ENCODE data around the gene CEMIP2. TPM values are rescaled to one million over a fixed set of nuclear protein-coding genes. Genes with fewer than 3 reads are reported as not detected.

CEMIP2 gene
- total RNA-seq, 4 donors from 2014 or later = 93.7 to 184 (median 110) TPM

DNA sequence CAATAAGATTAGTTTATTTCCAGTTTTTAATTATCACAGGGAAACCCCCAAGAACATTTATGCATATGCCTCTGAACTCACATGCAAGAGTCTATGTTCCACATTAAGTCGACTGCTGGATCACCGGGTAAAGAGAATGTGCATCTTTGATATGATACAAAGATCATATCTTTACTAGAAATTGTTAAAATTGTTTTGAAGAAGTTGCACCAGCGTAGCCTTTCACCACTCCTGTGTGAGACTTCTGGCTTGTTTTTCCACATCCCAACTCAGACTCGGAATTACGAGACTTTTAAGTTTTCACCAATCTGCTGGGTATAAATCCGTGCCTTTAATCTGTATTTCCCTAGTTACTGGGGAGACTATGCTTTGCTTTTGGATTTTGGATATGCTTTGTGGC, 113.2 kb downstream of the CEMIP2 start:
- TF ChIP-seq, protein P1, sequence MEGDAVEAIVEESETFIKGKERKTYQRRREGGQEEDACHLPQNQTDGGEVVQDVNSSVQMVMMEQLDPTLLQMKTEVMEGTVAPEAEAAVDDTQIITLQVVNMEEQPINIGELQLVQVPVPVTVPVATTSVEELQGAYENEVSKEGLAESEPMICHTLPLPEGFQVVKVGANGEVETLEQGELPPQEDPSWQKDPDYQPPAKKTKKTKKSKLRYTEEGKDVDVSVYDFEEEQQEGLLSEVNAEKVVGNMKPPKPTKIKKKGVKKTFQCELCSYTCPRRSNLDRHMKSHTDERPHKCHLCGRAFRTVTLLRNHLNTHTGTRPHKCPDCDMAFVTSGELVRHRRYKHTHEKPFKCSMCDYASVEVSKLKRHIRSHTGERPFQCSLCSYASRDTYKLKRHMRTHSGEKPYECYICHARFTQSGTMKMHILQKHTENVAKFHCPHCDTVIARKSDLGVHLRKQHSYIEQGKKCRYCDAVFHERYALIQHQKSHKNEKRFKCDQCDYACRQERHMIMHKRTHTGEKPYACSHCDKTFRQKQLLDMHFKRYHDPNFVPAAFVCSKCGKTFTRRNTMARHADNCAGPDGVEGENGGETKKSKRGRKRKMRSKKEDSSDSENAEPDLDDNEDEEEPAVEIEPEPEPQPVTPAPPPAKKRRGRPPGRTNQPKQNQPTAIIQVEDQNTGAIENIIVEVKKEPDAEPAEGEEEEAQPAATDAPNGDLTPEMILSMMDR (IDR thresholded peaks at IDR 0.05; ENCODE audit: low read depth) = no peak

DNA sequence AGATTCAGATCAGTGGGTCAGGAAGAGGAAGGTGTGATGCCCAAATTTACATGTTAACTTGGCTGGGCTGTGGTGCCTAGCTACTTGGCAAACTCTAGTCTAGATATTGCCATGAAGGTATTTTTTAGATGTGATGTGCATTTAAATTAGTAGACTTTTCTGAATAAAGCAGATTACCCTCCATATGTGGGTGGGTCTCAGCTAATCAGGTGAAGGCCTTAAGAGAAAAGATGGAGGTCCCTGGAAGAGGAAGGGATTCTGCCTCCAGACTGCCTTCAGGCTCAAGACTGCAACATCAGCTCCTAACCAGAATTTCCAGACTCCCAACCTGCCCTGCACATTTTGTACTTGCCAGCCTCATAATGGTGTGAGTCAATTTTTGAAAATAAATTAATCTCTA, 115.8 kb downstream of the CEMIP2 start:
- TF ChIP-seq, protein P1 (IDR thresholded peaks at IDR 0.05; ENCODE audit: low read depth) = no peak

DNA sequence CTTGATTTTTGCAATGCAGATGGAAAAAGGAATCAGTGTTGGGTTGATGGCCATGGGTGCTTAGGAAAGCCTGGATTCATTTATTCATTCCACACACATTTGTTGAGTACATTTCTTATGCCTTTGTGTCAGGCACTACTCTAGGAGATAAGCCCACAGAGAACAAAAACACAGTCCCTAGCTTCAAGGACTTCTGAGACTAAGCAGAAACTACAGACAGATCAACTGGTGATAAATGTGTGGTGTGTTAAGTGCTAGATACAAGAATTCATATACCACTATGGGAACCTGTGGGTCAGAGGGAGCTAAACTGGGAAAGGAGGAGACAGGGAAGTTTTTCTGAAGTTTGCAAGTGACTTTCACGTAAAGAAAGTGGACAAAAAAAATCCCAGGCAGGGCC, 119.9 kb downstream of the CEMIP2 start:
- TF ChIP-seq, protein P1 (IDR thresholded peaks at IDR 0.05; ENCODE audit: low read depth) = no peak

DNA sequence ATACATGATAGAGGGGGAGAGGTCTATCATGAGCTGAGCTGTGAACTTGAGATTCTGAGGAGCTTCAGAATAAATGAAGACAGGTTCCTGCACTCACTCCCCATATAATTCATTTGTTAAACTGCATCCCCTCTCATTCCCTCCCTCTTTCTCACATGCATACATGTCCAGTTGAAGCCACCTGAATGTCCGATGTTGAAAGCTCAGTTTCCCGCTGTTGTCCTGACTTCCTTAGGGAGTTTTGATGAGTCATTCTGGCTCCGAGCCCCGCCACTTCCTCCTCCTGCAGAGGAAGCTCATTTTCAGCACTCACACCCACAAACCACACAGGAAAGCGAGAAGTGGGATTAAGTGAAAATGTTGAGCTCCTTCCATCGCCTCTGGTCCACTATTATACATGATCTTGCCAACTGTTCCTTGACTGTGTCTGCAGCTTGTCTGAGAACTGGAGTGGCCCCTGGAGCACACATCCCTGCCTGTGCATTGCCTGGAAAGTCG, 121.2 kb downstream of the CEMIP2 start:
- TF ChIP-seq, protein P1 (IDR thresholded peaks at IDR 0.05; ENCODE audit: low read depth) = no peak

DNA sequence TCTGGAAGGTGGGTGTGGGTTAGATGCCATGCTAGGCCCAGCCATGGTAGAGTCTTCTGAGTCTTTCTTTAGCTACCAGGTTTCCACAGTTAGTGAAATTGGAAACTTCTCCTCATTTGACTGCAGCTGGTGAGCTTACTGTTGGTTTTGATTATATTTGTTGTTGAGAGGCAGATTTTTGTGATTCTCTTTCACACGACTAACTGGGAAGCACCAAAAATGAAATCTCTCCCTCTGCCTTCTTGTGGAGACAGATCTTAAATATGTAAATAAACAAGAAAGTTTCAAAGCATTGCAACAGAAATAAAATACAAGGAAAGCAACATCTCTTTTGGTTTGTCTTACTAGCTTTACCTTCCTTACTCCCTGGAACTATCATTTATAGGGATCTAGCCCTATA, 122.2 kb downstream of the CEMIP2 start:
- TF ChIP-seq, protein P1 (IDR thresholded peaks at IDR 0.05; ENCODE audit: low read depth) = no peak

DNA sequence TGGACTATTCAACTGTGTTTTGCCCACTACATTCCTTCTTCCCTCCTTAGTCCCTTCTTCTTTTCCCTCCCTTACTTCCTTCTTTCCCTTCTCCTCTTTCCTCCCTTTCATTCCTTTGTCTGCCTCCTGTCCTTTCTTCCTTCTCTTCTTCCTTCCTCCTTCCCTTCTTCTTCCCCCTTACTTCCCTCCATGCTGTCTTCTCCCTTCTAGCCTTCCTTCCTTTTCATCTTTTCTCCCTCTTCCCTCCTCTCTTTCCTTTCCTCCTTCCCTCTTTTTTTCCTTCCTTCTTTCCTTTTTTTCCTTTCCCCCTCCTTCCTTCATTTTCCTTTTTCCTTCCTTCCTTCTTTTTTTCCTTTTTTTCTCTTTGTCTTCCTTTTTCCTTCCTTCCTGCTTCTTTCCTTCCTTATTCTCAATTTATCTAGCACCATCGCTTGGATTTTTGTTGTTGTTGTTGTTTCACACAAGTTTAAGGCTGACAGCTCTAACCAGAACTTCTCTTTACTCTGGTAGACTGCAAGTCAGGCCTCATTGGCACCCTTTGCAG, 123.4 kb downstream of the CEMIP2 start:
- TF ChIP-seq, protein P1 (IDR thresholded peaks at IDR 0.05; ENCODE audit: low read depth) = no peak

DNA sequence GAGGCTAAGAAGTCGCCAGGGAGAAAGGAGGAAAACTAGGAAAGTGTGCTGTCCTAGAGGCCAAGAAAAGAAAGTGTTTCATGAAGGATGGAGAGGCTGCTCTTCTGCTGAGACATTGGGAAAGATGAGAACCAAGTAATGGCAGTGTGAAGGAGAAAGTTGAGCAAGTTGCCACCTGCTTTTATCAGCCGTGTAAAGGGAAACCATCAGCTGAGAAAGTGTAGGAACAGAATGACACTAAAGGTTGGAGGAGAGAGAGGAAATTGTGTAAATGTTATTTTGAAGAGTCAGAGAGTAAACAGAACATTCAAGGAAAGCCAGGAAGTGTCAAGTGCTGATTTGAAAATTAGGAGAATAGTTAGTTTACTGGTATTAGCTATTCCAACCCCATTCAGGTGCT, 125.0 kb downstream of the CEMIP2 start:
- TF ChIP-seq, protein P1 (IDR thresholded peaks at IDR 0.05; ENCODE audit: low read depth) = no peak

Data from subcutaneous adipose tissue (tissue), 4 donors.